ENCODE data around the gene LRP6.

- no peak for TF ChIP-seq POLR2A (IDR thresholded peaks at IDR 0.05; ENCODE audit: low read depth, low read length)
- TF ChIP-seq POLR2AphosphoS5 (IDR thresholded peaks at IDR 0.05; ENCODE audit: low read depth, low read length): no peak
- TF ChIP-seq TAF1 (IDR thresholded peaks at IDR 0.05; ENCODE audit: borderline replicate concordance, low read depth, low read length): no peak
Measured at GRCh38 chr12:12209675-12210074, 57.2 kb downstream of the LRP6 start.

All from GM12892 (cell line).